ENCODE data around the gene SIPA1. TPM values are rescaled to one million over a fixed set of nuclear protein-coding genes. Genes with fewer than 3 reads are reported as not detected.

The SIPA1 gene
- total RNA-seq, 1 experiment from 2014 or later, result 105 TPM

- intact Hi-C loops (cut with micrococcal nuclease), result no loop called here
- H3K36me3 ChIP-seq (ENCODE audit: control insufficient read depth in 1 of 2, insufficient read depth in 2 of 2, low read length in 2 of 2), result peaks cover 24 to 26% of the 10 kb centered on the region in 2 experiments; a peak in 3 of 4 replicates
- H3K4me1 ChIP-seq (ENCODE audit: control insufficient read depth in 1 of 2, insufficient read depth in 2 of 2, low read length in 2 of 2), result no peaks in the 10 kb centered on the region
- POLR2A ChIA-PET, result no interaction called here
- RAD21 ChIA-PET (ENCODE audit: low non-redundant PET in 1 of 2, low total read pairs in 2 of 2, uncharacterized antibody in 2 of 2, unreplicated experiment in 2 of 2), result interaction anchor here in 1 of 2 experiments (0.6 to 0.8 kb wide), 2 partner anchors 39 to 71 kb away, joined by 3 to 6 read pairs; no protein-coding TSS in a partner anchor
- no peak overlapping the region for H3K9ac ChIP-seq (ENCODE audit: low read length)
- H3K27me3 ChIP-seq (ENCODE audit: insufficient read depth, low read length), result no peaks in the 10 kb centered on the region
- CTCF ChIA-PET, result interaction anchor here (1.3 to 1.6 kb wide), 3 partner anchors 10 to 145 kb away, joined by 4 to 6 read pairs (median 4); partner anchors contain the start of genes PCNX3 and SIPA1
- DNase-seq (ENCODE audit: low read depth, low spot score) (no peak), ATAC-seq (no peak)
- H4K20me1 ChIP-seq (ENCODE audit: insufficient read depth), result no peaks in the 10 kb centered on the region
- no peaks in the 10 kb centered on the region for H3K9me3 ChIP-seq (ENCODE audit: control insufficient read depth in 1 of 2, insufficient read depth in 1 of 2, low read depth in 1 of 2, low read length in 2 of 2)
- no peak overlapping the region; the same call in 1 of the 2 replicates for H3K27ac ChIP-seq (ENCODE audit: low read depth, low read length)
- no peak overlapping the region for H2AFZ ChIP-seq (ENCODE audit: low read depth, low read length, poor library complexity, severe bottlenecking)
- no peak overlapping the region for H3K4me3 ChIP-seq (replicated peaks in 1 of 2; ENCODE audit: low read depth in 1 of 2, low read length in 2 of 2)
- no TSS peak for BruUV-seq (replicated peaks)
- no peaks in the 10 kb centered on the region for H3K79me2 ChIP-seq (ENCODE audit: insufficient read depth, low read length)
- H3K4me2 ChIP-seq (ENCODE audit: low read length), result no peak overlapping the region
- TF ChIP-seq EGR1 (IDR thresholded peaks at IDR 0.05; ENCODE audit: low read depth), result no peak
- no peak for TF ChIP-seq POLR2AphosphoS5 (IDR thresholded peaks at IDR 0.05; ENCODE audit: low read depth, low read length)
- no peak for TF ChIP-seq ZNF274 (IDR thresholded peaks at IDR 0.05; ENCODE audit: low read depth, low read length)
- no peak for TF ChIP-seq EZH2 (IDR thresholded peaks at IDR 0.05)
- TF ChIP-seq CBX3 (IDR thresholded peaks at IDR 0.05; ENCODE audit: low read depth), result no peak
- TF ChIP-seq, protein P1, sequence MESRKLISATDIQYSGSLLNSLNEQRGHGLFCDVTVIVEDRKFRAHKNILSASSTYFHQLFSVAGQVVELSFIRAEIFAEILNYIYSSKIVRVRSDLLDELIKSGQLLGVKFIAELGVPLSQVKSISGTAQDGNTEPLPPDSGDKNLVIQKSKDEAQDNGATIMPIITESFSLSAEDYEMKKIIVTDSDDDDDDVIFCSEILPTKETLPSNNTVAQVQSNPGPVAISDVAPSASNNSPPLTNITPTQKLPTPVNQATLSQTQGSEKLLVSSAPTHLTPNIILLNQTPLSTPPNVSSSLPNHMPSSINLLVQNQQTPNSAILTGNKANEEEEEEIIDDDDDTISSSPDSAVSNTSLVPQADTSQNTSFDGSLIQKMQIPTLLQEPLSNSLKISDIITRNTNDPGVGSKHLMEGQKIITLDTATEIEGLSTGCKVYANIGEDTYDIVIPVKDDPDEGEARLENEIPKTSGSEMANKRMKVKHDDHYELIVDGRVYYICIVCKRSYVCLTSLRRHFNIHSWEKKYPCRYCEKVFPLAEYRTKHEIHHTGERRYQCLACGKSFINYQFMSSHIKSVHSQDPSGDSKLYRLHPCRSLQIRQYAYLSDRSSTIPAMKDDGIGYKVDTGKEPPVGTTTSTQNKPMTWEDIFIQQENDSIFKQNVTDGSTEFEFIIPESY (IDR thresholded peaks at IDR 0.05; ENCODE audit: extremely low read depth, insufficient replicate concordance, low read length), result no peak
- no peak for TF ChIP-seq JUND (IDR thresholded peaks at IDR 0.05)
- no peak for TF ChIP-seq CEBPB (IDR thresholded peaks at IDR 0.05; ENCODE audit: low read depth)
- TF ChIP-seq TCF7L2 (IDR thresholded peaks at IDR 0.05; ENCODE audit: borderline replicate concordance, extremely low read depth, insufficient read depth, insufficient read length), result no peak
- TF ChIP-seq RAD21 (IDR thresholded peaks at IDR 0.05; ENCODE audit: low read depth), result no peak
- TF ChIP-seq SIN3A (IDR thresholded peaks at IDR 0.05; ENCODE audit: low read depth), result no peak
- TF ChIP-seq FOSL1 (IDR thresholded peaks at IDR 0.05; ENCODE audit: low read depth), result no peak
- TF ChIP-seq ATF3 (IDR thresholded peaks at IDR 0.05), result no peak
- TF ChIP-seq CTCF (IDR thresholded peaks at IDR 0.05 in 2 of 3, conservative IDR thresholded peaks at IDR 0.05 in 1 of 3; ENCODE audit: borderline replicate concordance in 1 of 3, insufficient read depth in 1 of 3, low read depth in 2 of 3, low read length in 2 of 3), result no peak
- TF ChIP-seq ELF1 (IDR thresholded peaks at IDR 0.05; ENCODE audit: borderline replicate concordance, low read depth), result no peak
- no peak for TF ChIP-seq YY1 (IDR thresholded peaks at IDR 0.05; ENCODE audit: extremely low read depth, insufficient replicate concordance, low read depth, low read length)
- no peak for TF ChIP-seq EZH2phosphoT487 (IDR thresholded peaks at IDR 0.05; ENCODE audit: borderline replicate concordance)
- TF ChIP-seq ZFX (IDR thresholded peaks at IDR 0.05), result no peak
- TF ChIP-seq, protein P2, sequence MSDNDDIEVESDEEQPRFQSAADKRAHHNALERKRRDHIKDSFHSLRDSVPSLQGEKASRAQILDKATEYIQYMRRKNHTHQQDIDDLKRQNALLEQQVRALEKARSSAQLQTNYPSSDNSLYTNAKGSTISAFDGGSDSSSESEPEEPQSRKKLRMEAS (IDR thresholded peaks at IDR 0.05), result no peak
- no peaks in the 10 kb centered on the region for H3K9me2 ChIP-seq (ENCODE audit: insufficient read depth)
Measured at GRCh38 chr11:65624931-65625627, 12.8 kb upstream of the SIPA1 start.

Measured in HCT116 (cell line).